ENCODE measurements around the gene MYO7B.

MYO7B gene

GRCh38 chr2:127651971-127652550 is 116.6 kb downstream of the MYO7B start:
- no peak for DNase-seq

GRCh38 chr2:127652786-127653357 is 117.4 kb downstream of the MYO7B start:
- DNase-seq: no peak

DNA sequence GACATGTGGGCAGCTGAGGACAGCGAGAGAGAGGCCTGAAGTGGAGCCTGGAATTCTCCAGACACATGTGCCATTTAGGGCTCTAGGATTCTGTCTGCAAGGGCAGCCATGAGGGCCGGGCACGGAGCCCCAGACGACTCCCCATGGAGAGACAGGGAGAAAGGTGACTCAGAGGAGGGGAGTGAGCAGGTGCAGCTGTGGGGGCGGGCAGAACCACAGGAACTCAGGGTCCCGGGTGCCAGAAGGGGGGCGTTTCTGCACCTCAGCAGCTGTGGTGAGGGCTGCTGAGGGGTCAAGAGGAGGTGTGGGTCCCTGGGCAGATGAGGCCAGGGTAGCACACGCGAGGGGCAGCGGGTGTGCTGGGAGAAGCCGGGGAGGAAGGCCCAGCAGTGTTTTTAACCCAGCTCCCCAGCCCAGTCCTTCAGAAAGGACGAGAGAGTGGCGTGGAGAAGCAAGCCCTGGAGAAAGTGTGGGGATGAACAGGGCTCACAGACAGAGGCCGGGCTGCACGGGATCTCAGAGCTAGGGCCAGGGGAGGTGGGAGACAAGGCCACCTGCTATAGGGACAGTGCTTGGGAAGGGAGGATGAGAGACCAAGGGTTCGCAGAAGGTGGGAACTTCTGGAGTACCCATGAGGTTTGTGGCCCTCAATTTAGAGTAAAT is 118.1 kb downstream of the MYO7B start:
- DNase-seq: no peak

- no peak for DNase-seq
These were observed 118.8 kb downstream of the MYO7B start for GRCh38 chr2:127654084-127654837.

DNA sequence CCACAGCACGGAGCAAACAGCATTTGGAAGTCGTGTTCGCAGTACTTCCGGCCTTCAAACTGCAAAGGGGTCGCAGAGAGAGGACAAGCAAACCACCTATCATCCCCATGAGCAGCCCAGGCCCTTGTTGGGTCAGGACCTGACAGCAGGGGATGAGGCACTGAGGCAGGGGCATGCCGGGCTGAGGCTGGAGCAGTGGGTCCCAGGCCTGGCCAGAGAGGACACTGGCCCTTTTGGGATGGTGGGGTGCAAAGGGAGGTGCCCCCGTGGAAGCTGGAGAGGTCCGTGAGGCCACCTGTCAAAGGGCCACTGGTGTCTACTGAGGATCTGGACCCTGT is 119.3 kb downstream of the MYO7B start:
- no peak for DNase-seq

GRCh38 chr2:127655209-127656073 is 120.0 kb downstream of the MYO7B start:
- DNase-seq: no peak

DNA sequence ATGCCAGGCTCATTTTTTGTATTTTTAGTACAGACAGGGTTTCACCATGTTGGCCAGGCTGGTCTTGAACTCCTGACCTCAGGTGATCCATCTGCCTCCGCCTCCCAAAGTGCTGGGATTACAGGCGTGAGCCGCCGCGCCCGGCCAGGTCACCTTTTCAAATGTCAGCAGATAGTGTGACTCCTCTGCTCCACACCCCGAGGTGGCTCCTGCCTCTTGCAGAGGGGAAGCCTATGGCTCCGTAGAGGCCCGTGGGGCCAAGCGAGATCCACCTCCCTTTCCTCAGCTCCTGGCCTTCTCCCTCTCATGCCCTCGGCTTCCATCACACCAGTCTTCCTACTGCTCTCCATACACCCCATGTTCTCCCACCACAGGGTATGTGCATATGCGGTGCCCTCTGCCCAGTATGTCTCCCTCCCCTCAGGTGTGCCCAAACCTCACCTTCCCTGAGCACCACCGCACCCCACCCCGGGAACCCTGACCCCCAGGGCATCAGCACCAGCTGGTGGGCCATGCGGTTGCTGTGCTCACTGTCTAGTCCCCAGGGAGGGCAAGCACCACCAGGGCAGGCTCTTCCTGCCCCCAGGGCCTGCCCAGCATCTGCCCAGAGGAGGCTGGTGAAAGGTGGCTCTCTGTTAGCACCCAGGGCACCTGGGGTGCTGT is 121.2 kb downstream of the MYO7B start:
- DNase-seq: no peak

GRCh38 chr2:127657232-127657595 is 121.7 kb downstream of the MYO7B start:
- DNase-seq: no peak

DNA sequence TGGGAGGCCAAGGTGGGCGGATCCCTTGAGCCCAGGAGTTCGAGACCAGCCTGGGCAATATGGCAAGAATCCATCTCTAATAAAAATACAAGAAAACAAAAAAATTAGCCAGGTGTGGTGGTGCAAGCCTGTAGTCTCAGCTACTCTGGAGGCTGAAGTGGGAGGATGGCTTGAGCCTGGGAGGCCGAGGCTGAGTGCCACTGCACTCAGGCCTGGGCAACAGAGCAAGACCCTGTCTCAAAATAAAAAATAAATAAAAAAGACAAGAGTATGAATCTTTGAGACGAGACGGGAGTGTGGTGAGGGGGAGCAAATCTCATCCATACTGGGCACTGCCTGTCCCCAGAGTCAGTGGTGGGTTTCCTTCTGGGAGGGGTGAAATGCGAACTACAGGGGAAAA is 122.7 kb downstream of the MYO7B start:
- no peak for DNase-seq

GRCh38 chr2:127658641-127659407 is 123.3 kb downstream of the MYO7B start:
- no peak for DNase-seq

- DNase-seq: no peak
These were observed 124.2 kb downstream of the MYO7B start for GRCh38 chr2:127659408-127660290.

DNA sequence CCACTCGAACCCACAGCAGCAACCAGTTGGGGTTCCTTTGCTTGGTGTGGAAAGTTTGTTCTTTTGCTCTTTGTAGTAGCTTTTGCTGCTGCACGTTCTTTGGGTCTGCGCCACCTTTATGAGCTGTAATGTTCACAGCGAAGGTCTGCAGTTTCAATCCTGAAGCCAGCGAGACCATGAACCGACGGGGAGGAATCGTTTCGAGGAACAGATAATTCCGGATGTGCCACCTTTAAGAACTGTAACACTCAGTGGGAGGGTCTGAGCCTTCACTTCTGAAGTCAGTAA is 124.8 kb downstream of the MYO7B start:
- DNase-seq: no peak

DNA sequence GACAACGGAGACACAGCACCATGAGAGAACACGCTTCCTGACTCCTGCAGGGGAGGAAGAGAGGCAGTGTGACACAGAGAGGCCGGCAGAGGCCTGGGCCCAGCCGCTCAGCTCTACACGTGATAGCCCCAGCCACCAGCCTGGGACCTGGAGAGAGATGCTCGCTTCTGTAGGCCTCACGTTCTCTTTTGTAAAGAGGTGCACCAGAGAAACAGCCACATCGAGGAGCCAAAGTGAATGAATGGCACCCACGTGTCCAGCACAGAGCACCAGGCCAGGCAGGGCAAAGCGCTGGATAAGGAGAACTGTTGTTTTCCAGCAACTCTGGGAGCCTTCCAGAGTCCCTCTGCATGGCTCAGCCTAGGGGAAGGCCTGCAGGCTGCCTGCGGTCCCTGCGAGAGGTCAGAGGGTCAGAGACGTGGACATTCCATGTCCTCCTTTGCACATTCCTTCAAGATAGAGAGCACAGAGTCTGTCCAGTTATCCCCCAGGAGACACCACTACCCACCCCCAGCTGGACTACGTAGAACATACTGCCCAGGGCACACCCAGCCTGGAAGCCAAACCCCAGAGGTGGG is 125.7 kb downstream of the MYO7B start:
- no peak for DNase-seq

GRCh38 chr2:127661949-127662510 is 126.5 kb downstream of the MYO7B start:
- DNase-seq: no peak

GRCh38 chr2:127662937-127663565 is 127.6 kb downstream of the MYO7B start:
- no peak for DNase-seq

- DNase-seq: no peak
These were observed 128.1 kb downstream of the MYO7B start for GRCh38 chr2:127663566-127664064.

DNA sequence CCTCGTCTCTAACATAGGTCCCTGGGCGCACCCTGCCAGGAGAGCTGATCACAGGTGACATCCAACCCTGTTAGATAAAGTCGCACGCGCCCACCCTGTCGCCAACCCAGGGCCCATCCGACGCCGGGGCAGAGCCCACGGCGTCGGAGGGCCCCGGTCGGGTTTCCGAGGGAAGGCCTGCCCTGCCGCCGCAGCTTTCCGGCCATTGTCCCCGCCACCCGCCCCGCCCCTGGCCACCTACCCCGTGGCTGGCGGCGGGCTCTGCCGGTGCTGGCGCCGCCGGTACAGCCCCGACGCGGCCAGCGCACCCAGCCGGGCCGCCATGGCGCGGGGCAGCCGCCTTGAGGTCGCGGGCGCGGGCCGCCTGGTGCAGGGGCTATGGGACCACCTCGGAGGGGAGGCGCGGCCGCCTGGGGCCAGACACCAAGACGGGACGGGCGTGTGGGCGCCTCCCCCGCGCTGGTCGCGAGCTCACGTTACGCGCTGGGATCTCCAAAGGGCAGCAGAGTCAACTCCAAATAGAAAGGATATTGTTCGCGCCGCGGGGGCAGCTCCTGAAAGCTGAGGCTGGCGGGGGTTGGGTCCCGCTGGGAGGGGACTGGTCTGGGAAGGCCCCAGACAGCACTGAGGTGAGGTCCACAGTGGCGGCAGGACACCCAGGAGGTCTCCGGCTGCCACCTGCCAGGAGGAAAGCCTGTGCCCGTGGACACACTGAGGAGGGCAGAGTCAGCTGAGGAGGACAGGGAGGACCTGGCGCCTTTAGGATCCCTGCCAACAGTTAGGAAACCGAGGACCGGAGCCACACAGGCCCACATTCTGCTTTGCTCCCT is 128.8 kb downstream of the MYO7B start:
- no peak for DNase-seq

DNA sequence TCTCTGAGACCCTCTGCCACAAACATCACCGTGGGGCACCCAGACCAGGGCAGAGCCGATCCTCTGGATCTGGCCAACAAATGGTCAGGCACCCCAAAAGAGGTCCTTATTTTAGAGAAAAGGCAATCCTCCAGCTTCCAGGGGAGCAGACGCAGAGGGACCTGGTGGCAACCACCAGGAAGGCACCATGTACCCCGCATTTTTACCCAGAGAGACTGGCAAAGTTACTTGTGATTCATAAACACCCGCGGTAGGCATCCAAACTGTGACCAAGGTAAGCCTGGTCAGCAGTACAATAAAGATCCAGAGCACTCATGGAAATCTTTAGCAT is 129.4 kb downstream of the MYO7B start:
- DNase-seq: no peak

Data from NCI-H187 (cell line).